CD4-positive, alpha-beta memory T cell (primary cell): ENCODE data around the gene CARS1. TPM values are rescaled to one million over a fixed set of nuclear protein-coding genes. Genes with fewer than 3 reads are reported as not detected.

Experiments used
- CTCF ChIA-PET: fragments of 350-600 bp; sonication (Branson Sonifier 250); formaldehyde crosslinking; loops from one replicate; lab custom pipeline; 2021; ENCODE audit warnings: inconsistent platforms; ENCODE audit not compliant: partially characterized antibody; lab: Charles Lee
- POLR2A ChIA-PET: fragments of 350-600 bp; sonication (Branson Sonifier 250); formaldehyde crosslinking; loops from one replicate; lab custom pipeline; 2021; ENCODE audit not compliant: partially characterized antibody; lab: Charles Lee
- DNase-seq, 5 donors: peaks; one replicate each; pipeline versions ENCODE4 v3.0.0 to v3.0.0-alpha.2; 2020 to 2022; ENCODE audit warnings: mixed read lengths in 1 of 5
- H3K27ac ChIP-seq: one replicate; pipeline ENCODE4 v1.7.0; 2013; ENCODE audit warnings: low read depth, low read length
- H3K27me3 ChIP-seq: 2 replicates; pipeline ENCODE4 v1.7.0; 2013; ENCODE audit warnings: mild to moderate bottlenecking, low read length, moderate library complexity; ENCODE audit not compliant: insufficient read depth
- H3K36me3 ChIP-seq: 2 replicates; pipeline ENCODE4 v1.7.0; 2013; ENCODE audit warnings: mild to moderate bottlenecking, low read length, moderate library complexity; ENCODE audit not compliant: insufficient read depth
- H3K4me1 ChIP-seq: 2 replicates; pipeline ENCODE4 v1.7.0; 2013; ENCODE audit warnings: mild to moderate bottlenecking, low read length, moderate library complexity; ENCODE audit not compliant: insufficient read depth
- H3K4me3 ChIP-seq, 2 donors: one replicate each; pipeline ENCODE4 v1.7.0; 2013; ENCODE audit warnings: low read length in 2 of 2, mild to moderate bottlenecking in 1 of 2
- H3K9me3 ChIP-seq, 2 donors: one replicate each; pipeline ENCODE4 v1.7.0; 2013; ENCODE audit warnings: low read length in 2 of 2, control low read depth in 1 of 2; ENCODE audit not compliant: control insufficient read depth in 1 of 2
- H3K27ac Mint-ChIP-seq, 7 donors: one replicate each; pipeline ENCODE4 v1.8.0; 2020 to 2021; ENCODE audit warnings: mixed read lengths in 7 of 7, mild to moderate bottlenecking in 6 of 7, inconsistent platforms in 3 of 7, moderate library complexity in 3 of 7
- H3K27me3 Mint-ChIP-seq, 2 donors: one replicate each; pipeline ENCODE4 v1.8.0; 2020 to 2021; ENCODE audit warnings: mixed read lengths in 2 of 2
- H3K36me3 Mint-ChIP-seq, 2 donors: one replicate each; pipeline ENCODE4 v1.8.0; 2020 to 2021; ENCODE audit warnings: mixed read lengths in 2 of 2, inconsistent platforms in 1 of 2, mild to moderate bottlenecking in 1 of 2
- H3K4me1 Mint-ChIP-seq, 4 donors: one replicate each; pipeline ENCODE4 v1.8.0; 2020 to 2021; ENCODE audit warnings: mixed read lengths in 4 of 4, mild to moderate bottlenecking in 1 of 4
- H3K4me3 Mint-ChIP-seq, 8 donors: one replicate each; pipeline ENCODE4 v1.8.0; 2020 to 2021; ENCODE audit warnings: mixed read lengths in 8 of 8, mild to moderate bottlenecking in 7 of 8, moderate library complexity in 6 of 8, inconsistent platforms in 3 of 8
- H3K9me3 Mint-ChIP-seq, 8 donors: one replicate each; pipeline ENCODE4 v1.8.0; 2020 to 2021; ENCODE audit warnings: mixed read lengths in 8 of 8, mild to moderate bottlenecking in 5 of 8, inconsistent platforms in 3 of 8, moderate library complexity in 1 of 8
- intact Hi-C: fragments of 100-400 bp; cut with micrococcal nuclease; formaldehyde crosslinking; loops from one replicate; pipeline ENCODE4 v1.15.1; 2023
- polyA plus RNA-seq, 2 donors: library from polyadenylated mRNA; unstranded; fragments of 300-500 nt; fragmentation: Illumina TruSeq; gene quantifications; one replicate each; pipeline ENCODE4 v1.2.3, GENCODE V29; 2021
- total RNA-seq, 2 experiments: library from RNA; stranded (reverse); gene quantifications; one replicate each; pipeline ENCODE4 v1.2.3, GENCODE V29; 2021

CARS1 gene
- total and polyA plus RNA-seq, 4 experiments from 2014 or later = 37.1 to 80.3 (median 57.1) TPM

- Mint-ChIP-seq H3K4me3 (no peak overlapping the region), H3K4me1 (peaks cover 8 to 29% (median 20%) of the 10 kb centered on the region in 4 donors), H3K27me3 (no peaks in the 10 kb centered on the region), H3K9me3 (no peaks in the 10 kb centered on the region), H3K36me3 (peaks cover 12 to 49% of the 10 kb centered on the region in 2 donors), H3K27ac (peak overlapping the region in 4 of 7 donors; percentile 22 to 68 (median 40))
- intact Hi-C loops = no loop called here
- Histone ChIP-seq H3K27me3 (no peaks in the 10 kb centered on the region), H3K27ac (no peak overlapping the region), H3K4me1 (peaks cover 19% of the 10 kb centered on the region), H3K36me3 (peaks cover 29% of the 10 kb centered on the region), H3K9me3 (no peaks in the 10 kb centered on the region), H3K4me3 (no peak overlapping the region)
- DNase-seq = no peak
- POLR2A ChIA-PET = interaction anchor here (1.0 kb wide), 1 partner anchor 11 kb away, joined by 3 read pairs; no protein-coding TSS in a partner anchor
- CTCF ChIA-PET = interaction anchor here (0.6 to 1.6 kb wide), 2 partner anchors 12 to 117 kb away, joined by 3 read pairs; no protein-coding TSS in a partner anchor
Measured at GRCh38 chr11:3009481-3009880, 47.7 kb downstream of the CARS1 start.

- H3K36me3 ChIP-seq = peaks cover 36% of the 10 kb centered on the region
- no peaks in the 10 kb centered on the region for H3K27me3 ChIP-seq
- DNase-seq = no peak
- Mint-ChIP-seq H3K27me3 (no peaks in the 10 kb centered on the region), H3K9me3 (no peaks in the 10 kb centered on the region), H3K27ac (peak overlapping the region in 4 of 7 donors; percentile 42 to 74 (median 59)), H3K36me3 (peaks cover 17 to 49% of the 10 kb centered on the region in 2 donors), H3K4me1 (peaks cover 8 to 23% (median 14%) of the 10 kb centered on the region in 4 donors), H3K4me3 (peak overlapping the region in 2 of 8 donors; percentile 11 to 63)
- H3K4me1 ChIP-seq = peaks cover 13% of the 10 kb centered on the region
- intact Hi-C loops = no loop called here
- H3K4me3 ChIP-seq = no peak overlapping the region
- H3K27ac ChIP-seq = no peak overlapping the region
- H3K9me3 ChIP-seq = no peaks in the 10 kb centered on the region
- POLR2A ChIA-PET = interaction anchor here (1.0 kb wide), 1 partner anchor 11 kb away, joined by 3 read pairs; no protein-coding TSS in a partner anchor
- CTCF ChIA-PET = interaction anchor here (1.6 kb wide), 1 partner anchor 13 kb away, joined by 3 read pairs; no protein-coding TSS in a partner anchor
Measured at GRCh38 chr11:3008746-3009336, 48.4 kb downstream of the CARS1 start.

GRCh38 chr11:3007404-3008010 is 49.7 kb downstream of the CARS1 start:
- CTCF ChIA-PET = interaction anchor here (1.2 kb wide), 1 partner anchor 9 kb away, joined by 4 read pairs; no protein-coding TSS in a partner anchor
- no peak overlapping the region for H3K27ac ChIP-seq
- H3K36me3 Mint-ChIP-seq = peaks cover 21 to 58% of the 10 kb centered on the region in 2 donors
- H3K27me3 Mint-ChIP-seq = no peaks in the 10 kb centered on the region
- H3K36me3 ChIP-seq = peaks cover 48% of the 10 kb centered on the region
- no peaks in the 10 kb centered on the region for H3K9me3 Mint-ChIP-seq
- H3K27me3 ChIP-seq = no peaks in the 10 kb centered on the region
- H3K27ac Mint-ChIP-seq = peak overlapping the region in 1 of 7 donors; percentile 73
- no peak overlapping the region for H3K4me3 Mint-ChIP-seq
- POLR2A ChIA-PET = interaction anchor here (0.7 to 1.2 kb wide), 2 partner anchors 22 to 562 kb away, joined by 4 to 6 read pairs; no protein-coding TSS in a partner anchor
- no peak for DNase-seq
- intact Hi-C loops = no loop called here
- peaks cover 4% of the 10 kb centered on the region for H3K4me1 ChIP-seq
- H3K4me1 Mint-ChIP-seq = peaks cover 10 to 17% (median 11%) of the 10 kb centered on the region in 4 donors
- H3K9me3 ChIP-seq = no peaks in the 10 kb centered on the region
- H3K4me3 ChIP-seq = no peak overlapping the region

- DNase-seq = no peak
Measured at GRCh38 chr11:3006505-3007260, 50.5 kb downstream of the CARS1 start.

GRCh38 chr11:3004481-3004880 is 52.7 kb downstream of the CARS1 start:
- ChIA-PET CTCF (no interaction called here), POLR2A (interaction anchor here (1.0 to 1.9 kb wide), 3 partner anchors 8 to 15 kb away, joined by 3 to 9 read pairs (median 3); no protein-coding TSS in a partner anchor)
- DNase-seq = no peak
- Histone ChIP-seq H3K36me3 (peaks cover 64% of the 10 kb centered on the region), H3K9me3 (no peaks in the 10 kb centered on the region), H3K4me3 (no peak overlapping the region), H3K27me3 (no peaks in the 10 kb centered on the region), H3K4me1 (no peaks in the 10 kb centered on the region), H3K27ac (no peak overlapping the region)
- H3K27ac Mint-ChIP-seq = peak overlapping the region in 2 of 7 donors; percentile 46 to 47
- peaks cover 36 to 69% of the 10 kb centered on the region in 2 donors for H3K36me3 Mint-ChIP-seq
- H3K4me3 Mint-ChIP-seq = no peak overlapping the region
- no peaks in the 10 kb centered on the region for H3K27me3 Mint-ChIP-seq
- intact Hi-C loops = no loop called here
- no peaks in the 10 kb centered on the region for H3K9me3 Mint-ChIP-seq
- H3K4me1 Mint-ChIP-seq = peaks cover 0 to 6% (median 5%) of the 10 kb centered on the region in 4 donors

More at GRCh38 chr11:3006505-3007260, 50.5 kb downstream of the CARS1 start:
- H3K9me3 ChIP-seq = no peaks in the 10 kb centered on the region
- peaks cover 4% of the 10 kb centered on the region for H3K4me1 ChIP-seq
- peaks cover 53% of the 10 kb centered on the region for H3K36me3 ChIP-seq
- POLR2A ChIA-PET = interaction anchor here (1.2 kb wide), 1 partner anchor 21 kb away, joined by 6 read pairs; no protein-coding TSS in a partner anchor
- no peak overlapping the region for H3K27ac ChIP-seq
- H3K36me3 Mint-ChIP-seq = peaks cover 25 to 64% of the 10 kb centered on the region in 2 donors
- H3K4me3 Mint-ChIP-seq = no peak overlapping the region
- CTCF ChIA-PET = interaction anchor here (1.2 kb wide), 1 partner anchor 8 kb away, joined by 4 read pairs; no protein-coding TSS in a partner anchor
- H3K4me1 Mint-ChIP-seq = peaks cover 9 to 12% (median 10%) of the 10 kb centered on the region in 4 donors
- H3K9me3 Mint-ChIP-seq = no peaks in the 10 kb centered on the region
- intact Hi-C loops = no loop called here
- no peaks in the 10 kb centered on the region for H3K27me3 Mint-ChIP-seq
- H3K27me3 ChIP-seq = no peaks in the 10 kb centered on the region
- H3K4me3 ChIP-seq = no peak overlapping the region
- no peak overlapping the region for H3K27ac Mint-ChIP-seq

GRCh38 chr11:3003396-3004231 is 53.6 kb downstream of the CARS1 start:
- peaks cover 64% of the 10 kb centered on the region for H3K36me3 ChIP-seq
- H3K4me1 ChIP-seq = no peaks in the 10 kb centered on the region
- Mint-ChIP-seq H3K4me3 (no peak overlapping the region), H3K9me3 (no peaks in the 10 kb centered on the region), H3K27ac (peak overlapping the region in 1 of 7 donors; percentile 47), H3K36me3 (peaks cover 31 to 63% of the 10 kb centered on the region in 2 donors), H3K4me1 (peaks cover 0 to 2% (median under 1%) of the 10 kb centered on the region in 4 donors), H3K27me3 (no peaks in the 10 kb centered on the region)
- DNase-seq = no peak
- no peaks in the 10 kb centered on the region for H3K27me3 ChIP-seq
- H3K4me3 ChIP-seq = no peak overlapping the region
- ChIA-PET POLR2A (interaction anchor here (1.0 to 1.9 kb wide), 4 partner anchors 8 to 14 kb away, joined by 3 to 9 read pairs (median 4); partner anchors contain the start of gene NAP1L4), CTCF (interaction anchor here (0.6 kb wide), 1 partner anchor 344 kb away, joined by 3 read pairs; no protein-coding TSS in a partner anchor)
- no peak overlapping the region for H3K27ac ChIP-seq
- intact Hi-C loops = no loop called here
- H3K9me3 ChIP-seq = no peaks in the 10 kb centered on the region
